Upper lobe of left lung (tissue), 4 donors: ENCODE data around the gene HSP90AA1.

Source experiments
- POLR2A ChIP-seq, 4 donors: fragments of 450-650 bp; IDR thresholded peaks; one replicate each; pipeline ENCODE4 v1.5.1; 2016 to 2017; ENCODE audit warnings: antibody characterized with exemption in 4 of 4, mild to moderate bottlenecking in 2 of 4
- TF ChIP-seq, protein P1 (sequence below), 6 experiments: fragments of 450-650 bp in 4 of 6; fragments of 200-600 bp in 2 of 6; sonication (generic) in 2 of 6; IDR thresholded peaks; one replicate each; pipeline ENCODE4 v1.5.1; 2016 to 2019; ENCODE audit warnings: antibody characterized with exemption in 6 of 6

DNA sequence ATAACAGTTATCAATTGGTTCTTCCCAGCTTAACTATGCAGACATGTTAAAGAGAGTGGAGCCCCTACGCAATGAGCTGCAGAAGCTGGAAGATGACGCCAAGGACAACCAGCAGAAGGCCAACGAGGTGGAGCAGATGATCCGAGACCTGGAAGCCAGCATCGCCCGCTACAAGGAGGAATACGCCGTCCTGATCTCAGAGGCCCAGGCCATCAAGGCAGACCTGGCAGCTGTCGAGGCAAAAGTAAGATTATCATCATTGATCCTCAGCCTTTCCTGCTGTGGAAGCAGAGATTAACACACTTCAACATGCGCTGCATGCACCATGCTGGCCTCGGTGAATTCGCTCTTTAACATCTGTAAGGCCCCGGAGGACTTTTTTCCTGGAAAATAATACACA lies 53.6 kb downstream of the HSP90AA1 start:
- TF ChIP-seq, protein P1, sequence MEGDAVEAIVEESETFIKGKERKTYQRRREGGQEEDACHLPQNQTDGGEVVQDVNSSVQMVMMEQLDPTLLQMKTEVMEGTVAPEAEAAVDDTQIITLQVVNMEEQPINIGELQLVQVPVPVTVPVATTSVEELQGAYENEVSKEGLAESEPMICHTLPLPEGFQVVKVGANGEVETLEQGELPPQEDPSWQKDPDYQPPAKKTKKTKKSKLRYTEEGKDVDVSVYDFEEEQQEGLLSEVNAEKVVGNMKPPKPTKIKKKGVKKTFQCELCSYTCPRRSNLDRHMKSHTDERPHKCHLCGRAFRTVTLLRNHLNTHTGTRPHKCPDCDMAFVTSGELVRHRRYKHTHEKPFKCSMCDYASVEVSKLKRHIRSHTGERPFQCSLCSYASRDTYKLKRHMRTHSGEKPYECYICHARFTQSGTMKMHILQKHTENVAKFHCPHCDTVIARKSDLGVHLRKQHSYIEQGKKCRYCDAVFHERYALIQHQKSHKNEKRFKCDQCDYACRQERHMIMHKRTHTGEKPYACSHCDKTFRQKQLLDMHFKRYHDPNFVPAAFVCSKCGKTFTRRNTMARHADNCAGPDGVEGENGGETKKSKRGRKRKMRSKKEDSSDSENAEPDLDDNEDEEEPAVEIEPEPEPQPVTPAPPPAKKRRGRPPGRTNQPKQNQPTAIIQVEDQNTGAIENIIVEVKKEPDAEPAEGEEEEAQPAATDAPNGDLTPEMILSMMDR (IDR thresholded peaks at IDR 0.05), result no peak
- TF ChIP-seq POLR2A (IDR thresholded peaks at IDR 0.05), result no peak
